Transverse colon (tissue), 4 donors: ENCODE measurements around the gene XPC.

Experiments used
- CTCF ChIP-seq, 5 experiments: fragments of 200-600 bp in 3 of 5; fragments of 450-650 bp in 2 of 5; sonication (generic) in 3 of 5; IDR thresholded peaks; 1 replicate in 2 of 5; 2 replicates in 3 of 5; pipeline ENCODE4 v1.5.1; 2016 to 2017; ENCODE audit warnings: antibody characterized with exemption in 5 of 5, inconsistent platforms in 3 of 5, mild to moderate bottlenecking in 2 of 5, moderate library complexity in 1 of 5
- EP300 ChIP-seq: sonication (generic); formaldehyde crosslinking; IDR thresholded peaks from one replicate; pipeline ENCODE4 v1.6.1; 2017; ENCODE audit warnings: antibody characterized with exemption, low read depth
- POLR2A ChIP-seq: fragments of 450-650 bp; IDR thresholded peaks from one replicate; pipeline ENCODE4 v1.6.1; 2016; ENCODE audit warnings: antibody characterized with exemption, mild to moderate bottlenecking, moderate library complexity
- POLR2AphosphoS5 ChIP-seq, 3 donors: sonication (generic); formaldehyde crosslinking; IDR thresholded peaks; one replicate each; pipeline ENCODE4 v1.6.1; 2016; ENCODE audit warnings: antibody characterized with exemption in 3 of 3

GRCh38 chr3:14199641-14200040, 21.2 kb upstream of the XPC start:
- TF ChIP-seq CTCF (IDR thresholded peaks at IDR 0.05) (no peak), POLR2AphosphoS5 (IDR thresholded peaks at IDR 0.05) (no peak), POLR2A (no peak), EP300 (no peak)
